DOHH2 (cell line): Measurements from ENCODE around the gene NPIPB8.
"Not testable (repeated sequence)": the region's sequence is repeated elsewhere in the genome, so short reads cannot be mapped to it uniquely, and the experiment has no call there.

Experiments
- H3F3A ChIP-seq: fragments of 200-600 bp; sonication (generic), shearing (Covaris generic); 2 replicates; pipeline ENCODE4 v1.6.0; 2016; ENCODE audit warnings: antibody characterized with exemption, mild to moderate bottlenecking; ENCODE audit not compliant: control insufficient read depth, insufficient read depth
- H3K27ac ChIP-seq: fragments of 200-600 bp; sonication (generic); 2 replicates; pipeline ENCODE4 v1.5.1; 2014; ENCODE audit warnings: low read depth, mild to moderate bottlenecking, low read length, moderate library complexity
- H3K27me3 ChIP-seq: fragments of 200-600 bp; sonication (generic); 2 replicates; pipeline ENCODE4 v1.6.1; 2014; ENCODE audit warnings: mild to moderate bottlenecking, low read length, mixed read lengths; ENCODE audit not compliant: control insufficient read depth
- H3K36me3 ChIP-seq: fragments of 200-600 bp; sonication (generic); 2 replicates; pipeline ENCODE4 v1.6.1; 2014; ENCODE audit warnings: mild to moderate bottlenecking, low read length, moderate library complexity, mixed read lengths; ENCODE audit not compliant: control insufficient read depth
- H3K4me1 ChIP-seq: fragments of 200-600 bp; sonication (generic); 2 replicates; pipeline ENCODE4 v1.6.1; 2014; ENCODE audit warnings: mild to moderate bottlenecking, low read length, mixed read lengths; ENCODE audit not compliant: control insufficient read depth
- H3K4me2 ChIP-seq: fragments of 200-600 bp; sonication (generic); 2 replicates; pipeline ENCODE4 v1.6.0; 2014; ENCODE audit warnings: mild to moderate bottlenecking, low read length, moderate library complexity
- H3K4me3 ChIP-seq: fragments of 200-600 bp; sonication (generic); 2 replicates; pipeline ENCODE4 v1.5.1; 2014; ENCODE audit warnings: mild to moderate bottlenecking, low read length, mixed read lengths
- H3K79me2 ChIP-seq: fragments of 200-600 bp; sonication (generic); 2 replicates; pipeline ENCODE4 v1.6.1; 2014; ENCODE audit warnings: mild to moderate bottlenecking, low read length, mixed read lengths; ENCODE audit not compliant: control insufficient read depth
- H3K9me2 ChIP-seq: fragments of 200-600 bp; sonication (generic); replicated peaks from 2 replicates; pipeline ENCODE4 v1.6.1; 2014; ENCODE audit warnings: mild to moderate bottlenecking, low read length, mixed read lengths; ENCODE audit not compliant: control insufficient read depth
- H3K9me3 ChIP-seq: fragments of 200-600 bp; sonication (generic); 2 replicates; pipeline ENCODE4 v1.6.1; 2014; ENCODE audit warnings: antibody characterized with exemption, low read length, mixed read lengths; ENCODE audit not compliant: control insufficient read depth, insufficient read depth
- H4K20me1 ChIP-seq: fragments of 200-600 bp; sonication (generic); 2 replicates; pipeline ENCODE4 v1.6.0; 2014; ENCODE audit warnings: low read depth, mild to moderate bottlenecking, antibody characterized with exemption, low read length, moderate library complexity; ENCODE audit not compliant: control insufficient read depth, insufficient read depth

NPIPB8 gene

GRCh38 chr16:28704246-28704645, 66.4 kb downstream of the NPIPB8 start:
- not testable (repeated sequence) for H3K27me3 ChIP-seq, H3K36me3 ChIP-seq, H3K4me1 ChIP-seq, H3K9me3 ChIP-seq, H4K20me1 ChIP-seq, H3K4me3 ChIP-seq, H3F3A ChIP-seq, H3K4me2 ChIP-seq, H3K27ac ChIP-seq, H3K9me2 ChIP-seq, H3K79me2 ChIP-seq
